DMS114 treated with DMSO at 0.1 percent for 48 hours (cell line): Measurements from ENCODE around the gene RBMY1J.
"Not testable (repeated sequence)": the region's sequence is repeated elsewhere in the genome, so short reads cannot be mapped to it uniquely, and the experiment has no call there.

Experiments
- DNase-seq: peaks from one replicate; lab custom pipeline; 2025; ENCODE audit not compliant: unreplicated experiment; lab: John Stamatoyannopoulos, UW

The RBMY1J gene

GRCh38 chrY:22403110-22403509, at the start of gene RBMY1J:
Gene RBMY1J (plus strand): TSS chrY:22403410. CDS start chrY:22405448, 2,038 bp downstream.
- not testable (repeated sequence) for DNase-seq

- no peak for DNase-seq
These were observed 35.8 kb upstream of the RBMY1J start for GRCh38 chrY:22367416-22367815.

- no peak for DNase-seq
These were observed 32.6 kb upstream of the RBMY1J start for GRCh38 chrY:22370623-22371022.

- no peak for DNase-seq
These were observed 29.7 kb upstream of the RBMY1J start for GRCh38 chrY:22373494-22373893.

GRCh38 chrY:22444718-22445396, 41.6 kb downstream of the RBMY1J start:
- DNase-seq = not testable (repeated sequence)

GRCh38 chrY:22455522-22455921, 52.3 kb downstream of the RBMY1J start:
- DNase-seq = not testable (repeated sequence)

- not testable (repeated sequence) for DNase-seq
These were observed 58.8 kb downstream of the RBMY1J start for GRCh38 chrY:22461962-22462361.
